ENCODE data around the gene SPDL1. TPM values are rescaled to one million over a fixed set of nuclear protein-coding genes. Genes with fewer than 3 reads are reported as not detected.

The SPDL1 gene
- total and polyA plus RNA-seq, 2 of the 8 experiments (the other 6 are each of a cell fraction or from before 2014, with no cell fraction given) = 16.9 to 44.5 TPM

- Histone ChIP-seq H3K9me3 (ENCODE audit: insufficient read depth in 2 of 2, low read depth in 1 of 2, low read length in 1 of 2) (no peaks in the 10 kb centered on the region), H2AFZ (ENCODE audit: low read length) (no peak overlapping the region), H3K79me2 (ENCODE audit: control insufficient read depth in 1 of 2, insufficient read depth in 2 of 2, low read length in 2 of 2) (peaks cover 0 to 25% of the 10 kb centered on the region in 2 experiments; a peak in 3 of 4 replicates), H3K14ac (ENCODE audit: insufficient read length) (no peak overlapping the region), H3K4me1 (replicated peaks in 1 of 4; ENCODE audit: control insufficient read depth in 3 of 4, insufficient read depth in 4 of 4, low read length in 3 of 4) (no peaks in the 10 kb centered on the region), H2AK5ac (ENCODE audit: low read depth, low read length) (no peak overlapping the region), H4K8ac (ENCODE audit: extremely low read depth, insufficient read depth, low read length) (no peak overlapping the region), H2BK12ac (ENCODE audit: low read depth, low read length) (no peak overlapping the region), H3K18ac (ENCODE audit: extremely low read depth, low read length) (no peak overlapping the region), H3K23me2 (ENCODE audit: low read depth, low read length) (no peaks in the 10 kb centered on the region), H3K4me3 (ENCODE audit: extremely low read depth in 1 of 4, insufficient read depth in 2 of 4, low read depth in 3 of 4, low read length in 4 of 4) (no peak overlapping the region), H2BK15ac (ENCODE audit: low read length) (no peak overlapping the region), H4K5ac (ENCODE audit: insufficient read length, low read depth, low read length) (no peak overlapping the region), H3K23ac (ENCODE audit: insufficient read length) (no peak overlapping the region), H3K27ac (ENCODE audit: low read depth, low read length) (no peak overlapping the region), H3K27me3 (replicated peaks in 1 of 4; ENCODE audit: control insufficient read depth in 3 of 4, extremely low read depth in 1 of 4, insufficient read depth in 3 of 4, low read length in 3 of 4) (no peaks in the 10 kb centered on the region), H3K36me3 (ENCODE audit: control insufficient read depth in 2 of 4, insufficient read depth in 4 of 4, low read length in 3 of 4) (peaks cover 24 to 70% (median 54%) of the 10 kb centered on the region in 4 experiments), H4K20me1 (replicated peaks in 1 of 2; ENCODE audit: control insufficient read depth in 1 of 2, insufficient read depth in 2 of 2, low read length in 2 of 2) (peaks cover 2 to 3% of the 10 kb centered on the region in 2 experiments), H3K79me1 (ENCODE audit: low read depth, low read length) (peaks cover 4% of the 10 kb centered on the region), H2BK20ac (ENCODE audit: low read length) (no peak overlapping the region), H3K4ac (replicated peaks; ENCODE audit: insufficient read length, low read depth, low read length) (no peak overlapping the region), H3K56ac (replicated peaks; ENCODE audit: insufficient read length, low read depth, low read length) (no peak overlapping the region), H3K4me2 (ENCODE audit: insufficient read depth in 1 of 2, low read depth in 2 of 2, low read length in 2 of 2) (no peak overlapping the region), H4K91ac (replicated peaks; ENCODE audit: insufficient read length, low read length) (no peak overlapping the region), H2BK120ac (replicated peaks; ENCODE audit: low read depth, low read length) (no peak overlapping the region), H3K9ac (replicated peaks in 1 of 4; ENCODE audit: extremely low read depth in 1 of 4, low read depth in 3 of 4, low read length in 3 of 4) (no peak overlapping the region), H2BK5ac (ENCODE audit: low read depth, low read length) (no peak overlapping the region)
- ChIA-PET CTCF (ENCODE audit: partially characterized antibody) (interaction anchor here (0.6 to 1.5 kb wide), 2 partner anchors 9 to 16 kb away, joined by 3 to 5 read pairs; no protein-coding TSS in a partner anchor), POLR2A (ENCODE audit: partially characterized antibody) (no interaction called here)
- TF ChIP-seq HDAC6 (IDR thresholded peaks at IDR 0.05; ENCODE audit: low read depth, low read length) (no peak), CEBPB (IDR thresholded peaks at IDR 0.05; ENCODE audit: low read depth, low read length) (no peak), TBP (IDR thresholded peaks at IDR 0.05; ENCODE audit: low read depth, low read length) (no peak), GTF2F1 (IDR thresholded peaks at IDR 0.05; ENCODE audit: borderline replicate concordance, low read depth, low read length) (no peak)
- 94% methylated on average over 3 of the region's 3 CpGs; no CpG with 5 or more reads in 1 of the 2 experiments for WGBS, 2 experiments (ENCODE audit: extremely low coverage in 1 of 2, insufficient coverage in 1 of 2, insufficient read length in 1 of 2, insufficient replicate concordance in 2 of 2, low coverage in 1 of 2, low lambda C conversion rate in 2 of 2, missing lambda C conversion rate in 1 of 2)
- FAIRE-seq (no peak), DNase-seq (ENCODE audit: low read depth in 1 of 2, low spot score in 2 of 2) (no peak)
Measured at GRCh38 chr5:169590602-169591001, 7.0 kb downstream of the SPDL1 start.
